HEK293T (cell line): ENCODE results near the gene RTN3.

Source experiments
- CTCF ChIA-PET: fragments of 350-600 bp; formaldehyde crosslinking; extraction: SDS; loops from one replicate; lab custom pipeline; 2021; ENCODE audit warnings: antibody characterized with exemption, inconsistent platforms; lab: Yijun Ruan, JAX
- POLR2A ChIA-PET: fragments of 350-600 bp; formaldehyde crosslinking; extraction: SDS; loops from one replicate; lab custom pipeline; 2020; ENCODE audit warnings: antibody characterized with exemption, inconsistent platforms; lab: Yijun Ruan, JAX
- DNase-seq: peaks from one replicate; pipeline ENCODE4 v3.0.0; 2012; ENCODE audit warnings: mixed read lengths; ENCODE audit errors: extremely low spot score
- ARNT ChIP-seq: fragments of 450-650 bp; IDR thresholded peaks from 2 replicates; pipeline ENCODE4 v1.6.1; 2017; ENCODE audit warnings: mild to moderate bottlenecking
- BHLHE40 ChIP-seq: fragments of 450-650 bp; IDR thresholded peaks from 2 replicates; pipeline ENCODE4 v1.6.1; 2016; ENCODE audit warnings: mild to moderate bottlenecking, moderate library complexity, borderline replicate concordance
- CTBP1 ChIP-seq: fragments of 450-650 bp; IDR thresholded peaks from 2 replicates; pipeline ENCODE4 v1.6.1; 2016; ENCODE audit warnings: borderline replicate concordance
- ELF4 ChIP-seq: fragments of 450-650 bp; IDR thresholded peaks from 2 replicates; pipeline ENCODE4 v1.6.1; 2017; ENCODE audit warnings: antibody characterized with exemption
- FOXA1 ChIP-seq: fragments of 450-650 bp; IDR thresholded peaks from 2 replicates; pipeline ENCODE4 v1.6.1; 2016; ENCODE audit warnings: mild to moderate bottlenecking
- FOXK2 ChIP-seq: fragments of 450-650 bp; IDR thresholded peaks from 2 replicates; pipeline ENCODE4 v1.6.1; 2016; ENCODE audit warnings: mild to moderate bottlenecking
- FOXM1 ChIP-seq: fragments of 450-650 bp; IDR thresholded peaks from 2 replicates; pipeline ENCODE4 v1.6.1; 2017; ENCODE audit warnings: mild to moderate bottlenecking, borderline replicate concordance
- HDGF ChIP-seq: fragments of 450-650 bp; IDR thresholded peaks from 2 replicates; pipeline ENCODE4 v1.6.1; 2017; ENCODE audit warnings: antibody characterized with exemption, borderline replicate concordance
- L3MBTL2 ChIP-seq: fragments of 450-650 bp; conservative IDR thresholded peaks from 2 replicates; pipeline ENCODE4 v1.6.1; 2016; ENCODE audit warnings: mild to moderate bottlenecking
- LEF1 ChIP-seq: fragments of 450-650 bp; IDR thresholded peaks from 2 replicates; pipeline ENCODE4 v1.6.1; 2017; ENCODE audit warnings: mild to moderate bottlenecking, borderline replicate concordance
- NFRKB ChIP-seq: fragments of 450-650 bp; IDR thresholded peaks from 2 replicates; pipeline ENCODE4 v1.6.1; 2016; ENCODE audit warnings: mild to moderate bottlenecking, moderate library complexity
- SP1 ChIP-seq: fragments of 450-650 bp; IDR thresholded peaks from 2 replicates; pipeline ENCODE4 v1.6.1; 2017
- SUZ12 ChIP-seq: fragments of 450-650 bp; IDR thresholded peaks from 2 replicates; pipeline ENCODE4 v1.6.1; 2016; ENCODE audit warnings: mild to moderate bottlenecking
- TARDBP ChIP-seq: fragments of 450-650 bp; IDR thresholded peaks from 2 replicates; pipeline ENCODE4 v1.6.1; 2016
- ZNF384 ChIP-seq: fragments of 450-650 bp; IDR thresholded peaks from 2 replicates; pipeline ENCODE4 v1.6.1; 2016
- TF ChIP-seq, protein P1 (sequence below): fragments of 450-650 bp; IDR thresholded peaks from 2 replicates; pipeline ENCODE4 v1.6.1; 2016

The RTN3 gene

GRCh38 chr11:63709336-63709884 is 28.1 kb downstream of the RTN3 start:
- DNase-seq, result no peak
- TF ChIP-seq ARNT (no peak), HDGF (no peak), ZNF384 (no peak), LEF1 (no peak), L3MBTL2 (no peak), SUZ12 (no peak), BHLHE40 (no peak), SP1 (no peak), FOXM1 (no peak), CTBP1 (no peak)
- ChIA-PET CTCF (interaction anchor here (1.6 kb wide), 1 partner anchor 27 kb away, joined by 5 read pairs; no protein-coding TSS in a partner anchor), POLR2A (no interaction called here)

- peak; percentile 29 for DNase-seq
- TF ChIP-seq TARDBP (no peak), SP1 (no peak), ELF4 (no peak), ARNT (no peak), ZNF384 (no peak), NFRKB (no peak), HDGF (no peak), BHLHE40 (no peak), FOXA1 (no peak), L3MBTL2 (no peak), SUZ12 (no peak)
- TF ChIP-seq, protein P1, sequence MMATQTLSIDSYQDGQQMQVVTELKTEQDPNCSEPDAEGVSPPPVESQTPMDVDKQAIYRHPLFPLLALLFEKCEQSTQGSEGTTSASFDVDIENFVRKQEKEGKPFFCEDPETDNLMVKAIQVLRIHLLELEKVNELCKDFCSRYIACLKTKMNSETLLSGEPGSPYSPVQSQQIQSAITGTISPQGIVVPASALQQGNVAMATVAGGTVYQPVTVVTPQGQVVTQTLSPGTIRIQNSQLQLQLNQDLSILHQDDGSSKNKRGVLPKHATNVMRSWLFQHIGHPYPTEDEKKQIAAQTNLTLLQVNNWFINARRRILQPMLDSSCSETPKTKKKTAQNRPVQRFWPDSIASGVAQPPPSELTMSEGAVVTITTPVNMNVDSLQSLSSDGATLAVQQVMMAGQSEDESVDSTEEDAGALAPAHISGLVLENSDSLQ, result no peak
- POLR2A ChIA-PET, result interaction anchor here (1.5 kb wide), 1 partner anchor 29 kb away, joined by 8 read pairs; the partner anchor contains the start of gene RTN3
Observed at GRCh38 chr11:63710476-63711217, 29.3 kb downstream of the RTN3 start.

DNA sequence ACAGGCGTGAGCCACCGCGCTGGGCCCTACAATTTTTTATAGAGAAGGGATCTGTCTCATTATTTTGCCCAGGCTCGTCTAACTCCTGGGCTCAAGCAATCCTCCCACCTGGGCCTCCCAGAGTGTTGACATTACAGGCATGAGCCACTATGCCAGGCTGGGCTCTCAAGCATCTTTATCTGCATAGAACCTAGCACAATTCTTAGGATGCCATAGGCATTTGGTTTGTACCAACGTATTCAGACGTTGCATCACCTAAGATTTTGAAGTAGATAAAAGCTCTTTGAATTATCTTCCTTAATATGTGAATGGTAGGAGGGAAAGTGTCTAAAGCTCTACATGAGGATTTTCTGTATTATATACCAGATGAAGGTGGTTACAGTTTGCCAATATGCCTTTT is 30.5 kb downstream of the RTN3 start:
- ChIA-PET CTCF (interaction anchor here (0.5 kb wide), 1 partner anchor 10 kb away, joined by 7 read pairs; no protein-coding TSS in a partner anchor), POLR2A (no interaction called here)
- no peak for DNase-seq
- TF ChIP-seq, protein P1, result no peak
- TF ChIP-seq FOXK2 (no peak), SUZ12 (no peak), ZNF384 (no peak), ELF4 (no peak), LEF1 (no peak), TARDBP (no peak), BHLHE40 (no peak), L3MBTL2 (no peak), HDGF (no peak), CTBP1 (no peak)

More at GRCh38 chr11:63710476-63711217, 29.3 kb downstream of the RTN3 start:
- CTCF ChIA-PET, result interaction anchor here (0.9 to 1.4 kb wide), 2 partner anchors 22 to 28 kb away, joined by 3 read pairs; no protein-coding TSS in a partner anchor

GRCh38 chr11:63713766-63714165 is 32.5 kb downstream of the RTN3 start:
- POLR2A ChIA-PET, result no interaction called here
- no peak for TF ChIP-seq NFRKB
- no peak for TF ChIP-seq FOXK2
- TF ChIP-seq FOXM1, result no peak
- no peak for TF ChIP-seq SP1
- TF ChIP-seq CTBP1, result no peak
- TF ChIP-seq ARNT, result no peak
- no peak for TF ChIP-seq TARDBP
- TF ChIP-seq, protein P1, result no peak
- TF ChIP-seq LEF1, result no peak
- no peak for TF ChIP-seq BHLHE40
- TF ChIP-seq L3MBTL2, result no peak
- TF ChIP-seq ZNF384, result no peak
- no peak for TF ChIP-seq ELF4
- TF ChIP-seq FOXA1, result no peak
- TF ChIP-seq SUZ12, result no peak
- no peak for DNase-seq
- CTCF ChIA-PET, result interaction anchor here (1.4 to 2.0 kb wide), 2 partner anchors 8 to 25 kb away, joined by 4 to 6 read pairs; no protein-coding TSS in a partner anchor

DNA sequence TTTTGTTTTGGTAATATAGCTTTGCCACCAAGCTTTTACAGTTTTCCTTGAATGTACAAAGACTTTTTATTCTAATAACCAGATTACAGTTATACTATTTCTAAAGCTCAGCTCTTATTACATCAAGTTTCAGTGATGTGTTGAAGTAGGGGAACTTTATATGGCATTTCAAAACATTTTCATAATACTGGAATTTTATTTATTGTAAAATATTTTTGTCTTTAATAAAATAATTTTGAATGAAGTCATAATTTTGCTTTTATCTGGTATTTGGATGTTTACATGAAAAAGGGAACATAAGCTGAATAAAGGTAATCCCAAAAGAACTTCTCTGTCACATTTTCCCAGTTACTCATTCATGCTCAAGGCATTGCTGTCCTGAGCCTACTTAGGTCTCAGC is 34.7 kb downstream of the RTN3 start:
- DNase-seq, result no peak
- ChIA-PET CTCF (no interaction called here), POLR2A (no interaction called here)
- TF ChIP-seq ZNF384 (no peak), CTBP1 (no peak), SP1 (no peak), ELF4 (no peak), NFRKB (no peak), ARNT (no peak), L3MBTL2 (no peak), BHLHE40 (no peak), FOXM1 (no peak), LEF1 (no peak), TARDBP (no peak), SUZ12 (no peak), FOXK2 (no peak), HDGF (no peak), FOXA1 (no peak)
- TF ChIP-seq, protein P1, result no peak
